HCT116 (cell line): ENCODE measurements around the gene HTT-AS. TPM values are rescaled to one million over a fixed set of nuclear protein-coding genes. Genes with fewer than 3 reads are reported as not detected.

Experiments used
- ATAC-seq: fragments of 200-7000 bp; cut with Tn5 transposase; 2 replicates; pipeline ENCODE4 v1.9.1; 2020; ENCODE audit warnings: mild to moderate bottlenecking, moderate library complexity
- BruUV-seq: library from RNA; stranded (reverse); fragments of 400-500 nt; replicated peaks from 2 replicates; lab custom pipeline; 2021; lab: Mats Ljungman, UMichigan
- CTCF ChIA-PET: fragments of 300-600 bp; sonication (Branson Sonifier 250); formaldehyde crosslinking; loops from one replicate; lab custom pipeline; 2021; ENCODE audit warnings: antibody characterized with exemption; lab: Charles Lee
- POLR2A ChIA-PET: fragments of 300-600, 350-600 bp; sonication (Branson Sonifier 250); formaldehyde crosslinking; loops from one replicate; lab custom pipeline; 2021; ENCODE audit warnings: antibody characterized with exemption; lab: Charles Lee
- RAD21 ChIA-PET, 2 experiments: fragments of 300-600 bp; sonication (Branson Sonifier 250); formaldehyde crosslinking; loops; one replicate each; lab custom pipeline; 2023; ENCODE audit warnings: low total read pairs in 2 of 2; ENCODE audit not compliant: uncharacterized antibody in 2 of 2, unreplicated experiment in 2 of 2, low non-redundant PET in 1 of 2; lab: Charles Lee
- DNase-seq: peaks from one replicate; pipeline ENCODE4 v3.0.0-alpha.2; 2010; ENCODE audit warnings: low read depth, low spot score
- H2AFZ ChIP-seq: fragments of 200-600 bp; shearing (Covaris generic), sonication (generic); 2 replicates; pipeline ENCODE4 v1.6.1; 2017; ENCODE audit warnings: low read depth, mixed run types, mixed read lengths, antibody characterized with exemption, low read length; ENCODE audit not compliant: poor library complexity, severe bottlenecking
- H3K27ac ChIP-seq: 2 replicates; pipeline ENCODE4 v1.5.1; 2012; ENCODE audit warnings: low read depth, low read length
- H3K27me3 ChIP-seq: fragments of 200-600 bp; sonication (generic); 2 replicates; pipeline ENCODE4 v1.6.1; 2016; ENCODE audit warnings: mixed run types, low read length, mixed read lengths; ENCODE audit not compliant: insufficient read depth
- H3K36me3 ChIP-seq, 2 experiments: fragments of 200-500 bp in 1 of 2; fragments of 200-600 bp in 1 of 2; sonication (Bioruptor generic) in 1 of 2; sonication (generic) in 1 of 2; 2 replicates each; pipeline versions ENCODE4 v1.5.1 to v1.6.1; 2014 to 2016; ENCODE audit warnings: low read length in 2 of 2, inconsistent platforms in 1 of 2, mixed read lengths in 1 of 2, mixed run types in 1 of 2; ENCODE audit not compliant: insufficient read depth in 2 of 2, control insufficient read depth in 1 of 2
- H3K4me1 ChIP-seq, 2 experiments: fragments of 200-600 bp in 1 of 2; sonication (generic) in 1 of 2; 2 replicates each; pipeline versions ENCODE4 v1.5.1 to v1.6.1; 2012 to 2017; ENCODE audit warnings: low read length in 2 of 2, inconsistent platforms in 1 of 2, mild to moderate bottlenecking in 1 of 2, mixed read lengths in 1 of 2, mixed run types in 1 of 2, moderate library complexity in 1 of 2; ENCODE audit not compliant: insufficient read depth in 2 of 2, control insufficient read depth in 1 of 2
- H3K4me2 ChIP-seq: fragments of 200-600 bp; sonication (generic); 2 replicates; pipeline ENCODE4 v1.6.1; 2017; ENCODE audit warnings: mixed run types, low read length, mixed read lengths
- H3K4me3 ChIP-seq, 2 experiments: fragments of 200-600 bp in 1 of 2; sonication (generic) in 1 of 2; replicated peaks in 1 of 2; 2 replicates each; pipeline ENCODE4 v1.5.1; 2011 to 2016; ENCODE audit warnings: low read length in 2 of 2, control low read depth in 1 of 2, low read depth in 1 of 2, mild to moderate bottlenecking in 1 of 2, mixed read lengths in 1 of 2, mixed run types in 1 of 2
- H3K79me2 ChIP-seq: fragments of 200-600 bp; sonication (generic); 2 replicates; pipeline ENCODE4 v1.6.1; 2017; ENCODE audit warnings: mild to moderate bottlenecking, mixed run types, low read length, moderate library complexity, mixed read lengths; ENCODE audit not compliant: insufficient read depth
- H3K9ac ChIP-seq: fragments of 200-600 bp; sonication (generic); 2 replicates; pipeline ENCODE4 v1.6.1; 2016; ENCODE audit warnings: low read length, mixed read lengths
- H3K9me2 ChIP-seq: fragments of 200-600 bp; sonication (generic), shearing (Covaris generic); 2 replicates; pipeline ENCODE4 v1.6.1; 2017; ENCODE audit warnings: mixed run types, mild to moderate bottlenecking, moderate library complexity; ENCODE audit not compliant: insufficient read depth
- H3K9me3 ChIP-seq, 2 experiments: fragments of 200-500 bp in 1 of 2; fragments of 200-600 bp in 1 of 2; sonication (Bioruptor generic) in 1 of 2; sonication (generic) in 1 of 2; 2 replicates each; pipeline ENCODE4 v1.6.1; 2014 to 2017; ENCODE audit warnings: low read length in 2 of 2, mixed read lengths in 2 of 2, inconsistent platforms in 1 of 2, low read depth in 1 of 2, mild to moderate bottlenecking in 1 of 2, mixed run types in 1 of 2, moderate library complexity in 1 of 2; ENCODE audit not compliant: control insufficient read depth in 1 of 2, insufficient read depth in 1 of 2
- H4K20me1 ChIP-seq: fragments of 200-600 bp; sonication (generic), shearing (Covaris generic); 2 replicates; pipeline ENCODE4 v1.6.1; 2017; ENCODE audit warnings: mixed run types, mild to moderate bottlenecking, moderate library complexity; ENCODE audit not compliant: insufficient read depth
- ELF1 ChIP-seq: IDR thresholded peaks from 2 replicates; pipeline ENCODE4 v1.6.1; 2012; ENCODE audit warnings: low read depth, borderline replicate concordance
- EZH2phosphoT487 ChIP-seq: fragments of 200-600 bp; IDR thresholded peaks from 2 replicates; pipeline ENCODE4 v1.6.1; 2018; ENCODE audit warnings: antibody characterized with exemption, borderline replicate concordance
- FOSL1 ChIP-seq: IDR thresholded peaks from 2 replicates; pipeline ENCODE4 v1.6.1; 2012; ENCODE audit warnings: low read depth
- POLR2A ChIP-seq: IDR thresholded peaks from 2 replicates; pipeline ENCODE4 v1.7.0; 2011; ENCODE audit warnings: borderline replicate concordance; ENCODE audit not compliant: insufficient read depth, insufficient read length; ENCODE audit errors: extremely low read depth
- RAD21 ChIP-seq: IDR thresholded peaks from 2 replicates; pipeline ENCODE4 v1.6.1; 2012; ENCODE audit warnings: low read depth, mild to moderate bottlenecking
- TCF7L2 ChIP-seq: IDR thresholded peaks from 2 replicates; pipeline ENCODE4 v1.7.0; 2011; ENCODE audit warnings: borderline replicate concordance, inconsistent platforms; ENCODE audit not compliant: insufficient read depth, insufficient read length; ENCODE audit errors: extremely low read depth
- ZFX ChIP-seq: fragments of 450-650 bp; IDR thresholded peaks from 2 replicates; pipeline ENCODE4 v1.6.1; 2017
- ZNF274 ChIP-seq: fragments of 200-500 bp; sonication (Bioruptor generic); IDR thresholded peaks from 2 replicates; pipeline ENCODE4 v1.6.1; 2014; ENCODE audit warnings: mild to moderate bottlenecking, low read depth, low read length, inconsistent platforms
- intact Hi-C: fragments of 100-400 bp; cut with micrococcal nuclease; formaldehyde crosslinking; loops from 2 replicates; pipeline ENCODE4 v1.10.0; 2022
- total RNA-seq: library from RNA; stranded (reverse); gene quantifications from one replicate; pipeline ENCODE4 v1.2.1, GENCODE V29; 2021; ENCODE audit not compliant: unreplicated experiment
- TF ChIP-seq, protein P1 (sequence below): IDR thresholded peaks from 2 replicates; pipeline ENCODE4 v1.6.1; 2012; ENCODE audit warnings: low read depth
- TF ChIP-seq, protein P2 (sequence below): IDR thresholded peaks from 2 replicates; pipeline ENCODE4 v1.6.1; 2012

The HTT-AS gene
- total RNA-seq, 1 experiment from 2014 or later: not detected

DNA sequence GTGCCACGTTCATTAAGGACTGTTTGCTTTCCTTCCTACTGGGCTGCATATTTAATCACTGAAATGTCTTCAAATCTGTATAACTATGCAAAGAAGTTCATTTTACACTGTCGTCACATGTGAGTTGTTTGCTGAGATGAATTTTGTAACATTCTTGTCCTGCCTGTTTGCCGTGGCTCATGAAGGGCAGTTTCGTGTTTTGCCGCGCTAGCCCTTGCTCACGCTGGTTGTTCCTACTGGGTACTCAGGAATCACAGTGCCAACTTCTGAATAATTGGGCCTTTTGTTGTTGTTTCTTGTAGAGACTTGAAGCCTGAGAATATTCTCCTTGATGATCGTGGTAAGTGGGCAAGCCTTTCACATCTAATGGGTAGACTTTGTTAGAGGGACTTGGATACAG is 52.2 kb downstream of the HTT-AS start:
- intact Hi-C loops: no loop called here
- ChIA-PET CTCF (no interaction called here), POLR2A (no interaction called here), RAD21 (no interaction called here)
- Histone ChIP-seq H3K27me3 (no peaks in the 10 kb centered on the region), H3K36me3 (no peaks in the 10 kb centered on the region), H3K9me3 (peaks cover 4 to 5% of the 10 kb centered on the region in 2 experiments; a peak in 1 of 4 replicates), H3K9ac (no peak overlapping the region), H3K9me2 (no peaks in the 10 kb centered on the region), H3K79me2 (no peaks in the 10 kb centered on the region), H2AFZ (no peak overlapping the region), H3K4me3 (no peak overlapping the region), H3K27ac (no peak overlapping the region), H4K20me1 (no peaks in the 10 kb centered on the region), H3K4me1 (no peaks in the 10 kb centered on the region), H3K4me2 (no peak overlapping the region)
- TF ChIP-seq RAD21 (no peak), POLR2A (no peak), ZNF274 (no peak), ZFX (no peak)
- DNase-seq (no peak), ATAC-seq (no peak)
- no TSS peak for BruUV-seq

DNA sequence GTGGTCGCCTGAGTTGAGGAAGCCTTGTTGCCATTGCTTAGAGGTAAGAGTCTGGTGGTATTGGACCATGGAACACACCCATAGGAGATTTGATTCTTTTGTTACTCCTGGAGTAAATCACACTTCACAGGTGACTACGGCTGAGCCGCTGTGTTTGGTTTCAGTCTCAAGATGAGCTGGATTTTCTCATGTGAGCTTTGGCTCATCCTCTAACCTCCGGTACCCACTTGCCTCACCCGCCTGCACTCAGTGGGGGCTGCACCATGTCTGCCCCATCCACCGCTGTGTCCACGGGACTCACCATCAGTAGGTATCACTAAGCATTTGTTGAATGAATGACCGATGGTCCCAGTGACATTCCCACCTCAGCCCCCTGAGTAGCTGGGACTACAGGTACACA is 52.7 kb downstream of the HTT-AS start:
- CTCF ChIA-PET: no interaction called here
- Histone ChIP-seq H3K9me2 (no peaks in the 10 kb centered on the region), H3K27ac (no peak overlapping the region), H3K4me2 (no peak overlapping the region), H2AFZ (no peak overlapping the region), H3K9me3 (peaks cover 4 to 5% of the 10 kb centered on the region in 2 experiments; a peak in 1 of 4 replicates), H3K36me3 (no peaks in the 10 kb centered on the region), H3K4me1 (no peaks in the 10 kb centered on the region), H3K4me3 (no peak overlapping the region), H3K79me2 (no peaks in the 10 kb centered on the region), H3K9ac (no peak overlapping the region), H3K27me3 (no peaks in the 10 kb centered on the region), H4K20me1 (no peaks in the 10 kb centered on the region)
- no peak for DNase-seq
- no peak for TF ChIP-seq TCF7L2
- TF ChIP-seq EZH2phosphoT487: no peak
- no peak for TF ChIP-seq ELF1
- TF ChIP-seq ZFX: no peak
- TF ChIP-seq, protein P1, sequence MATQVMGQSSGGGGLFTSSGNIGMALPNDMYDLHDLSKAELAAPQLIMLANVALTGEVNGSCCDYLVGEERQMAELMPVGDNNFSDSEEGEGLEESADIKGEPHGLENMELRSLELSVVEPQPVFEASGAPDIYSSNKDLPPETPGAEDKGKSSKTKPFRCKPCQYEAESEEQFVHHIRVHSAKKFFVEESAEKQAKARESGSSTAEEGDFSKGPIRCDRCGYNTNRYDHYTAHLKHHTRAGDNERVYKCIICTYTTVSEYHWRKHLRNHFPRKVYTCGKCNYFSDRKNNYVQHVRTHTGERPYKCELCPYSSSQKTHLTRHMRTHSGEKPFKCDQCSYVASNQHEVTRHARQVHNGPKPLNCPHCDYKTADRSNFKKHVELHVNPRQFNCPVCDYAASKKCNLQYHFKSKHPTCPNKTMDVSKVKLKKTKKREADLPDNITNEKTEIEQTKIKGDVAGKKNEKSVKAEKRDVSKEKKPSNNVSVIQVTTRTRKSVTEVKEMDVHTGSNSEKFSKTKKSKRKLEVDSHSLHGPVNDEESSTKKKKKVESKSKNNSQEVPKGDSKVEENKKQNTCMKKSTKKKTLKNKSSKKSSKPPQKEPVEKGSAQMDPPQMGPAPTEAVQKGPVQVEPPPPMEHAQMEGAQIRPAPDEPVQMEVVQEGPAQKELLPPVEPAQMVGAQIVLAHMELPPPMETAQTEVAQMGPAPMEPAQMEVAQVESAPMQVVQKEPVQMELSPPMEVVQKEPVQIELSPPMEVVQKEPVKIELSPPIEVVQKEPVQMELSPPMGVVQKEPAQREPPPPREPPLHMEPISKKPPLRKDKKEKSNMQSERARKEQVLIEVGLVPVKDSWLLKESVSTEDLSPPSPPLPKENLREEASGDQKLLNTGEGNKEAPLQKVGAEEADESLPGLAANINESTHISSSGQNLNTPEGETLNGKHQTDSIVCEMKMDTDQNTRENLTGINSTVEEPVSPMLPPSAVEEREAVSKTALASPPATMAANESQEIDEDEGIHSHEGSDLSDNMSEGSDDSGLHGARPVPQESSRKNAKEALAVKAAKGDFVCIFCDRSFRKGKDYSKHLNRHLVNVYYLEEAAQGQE: no peak
- TF ChIP-seq, protein P2, sequence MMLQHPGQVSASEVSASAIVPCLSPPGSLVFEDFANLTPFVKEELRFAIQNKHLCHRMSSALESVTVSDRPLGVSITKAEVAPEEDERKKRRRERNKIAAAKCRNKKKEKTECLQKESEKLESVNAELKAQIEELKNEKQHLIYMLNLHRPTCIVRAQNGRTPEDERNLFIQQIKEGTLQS: no peak
- TF ChIP-seq FOSL1: no peak
- no TSS peak for BruUV-seq
- no peak for ATAC-seq
- POLR2A ChIA-PET: no interaction called here
- RAD21 ChIA-PET: no interaction called here
- intact Hi-C loops: no loop called here
